MM.1S (cell line): ENCODE results near the gene PDXDC1.
"Not testable (repeated sequence)": the region's sequence is repeated elsewhere in the genome, so short reads cannot be mapped to it uniquely, and the experiment has no call there.

ENCODE experiments used
- DNase-seq: peaks from one replicate; pipeline ENCODE4 v3.0.0-alpha.2; 2015
- H2AFZ ChIP-seq: fragments of 300-600 bp; sonication (generic); 2 replicates; pipeline ENCODE4 v1.6.0; 2016; ENCODE audit warnings: antibody characterized with exemption, low read length
- H3F3A ChIP-seq: fragments of 300-600 bp; sonication (generic); 2 replicates; pipeline ENCODE4 v1.6.1; 2016; ENCODE audit warnings: mild to moderate bottlenecking, antibody characterized with exemption, low read length, moderate library complexity, mixed read lengths; ENCODE audit not compliant: insufficient read depth
- H3K27ac ChIP-seq: fragments of 300-600 bp; sonication (generic); 2 replicates; pipeline ENCODE4 v1.5.1; 2016; ENCODE audit warnings: mild to moderate bottlenecking, low read length
- H3K27me3 ChIP-seq: fragments of 300-600 bp; sonication (generic); replicated peaks from 2 replicates; pipeline ENCODE4 v1.6.0; 2016; ENCODE audit warnings: low read length; ENCODE audit not compliant: insufficient read depth
- H3K36me3 ChIP-seq: fragments of 300-600 bp; sonication (generic); replicated peaks from 2 replicates; pipeline ENCODE4 v1.6.1; 2016; ENCODE audit warnings: mild to moderate bottlenecking, low read length, mixed read lengths; ENCODE audit not compliant: insufficient read depth
- H3K4me1 ChIP-seq: fragments of 300-600 bp; sonication (generic); 2 replicates; pipeline ENCODE4 v1.6.1; 2016; ENCODE audit warnings: low read length, mixed read lengths
- H3K4me2 ChIP-seq: fragments of 300-600 bp; sonication (generic); 2 replicates; pipeline ENCODE4 v1.6.0; 2016; ENCODE audit warnings: low read depth, low read length
- H3K4me3 ChIP-seq: fragments of 300-600 bp; sonication (generic); 2 replicates; pipeline ENCODE4 v1.5.1; 2016; ENCODE audit warnings: low read length, mixed read lengths
- H3K79me2 ChIP-seq: fragments of 300-600 bp; sonication (generic); 2 replicates; pipeline ENCODE4 v1.6.1; 2016; ENCODE audit warnings: mixed run types, low read length, mixed read lengths
- H3K9ac ChIP-seq: fragments of 300-600 bp; sonication (generic); 2 replicates; pipeline ENCODE4 v1.6.1; 2016; ENCODE audit warnings: low read length, mixed read lengths
- H3K9me2 ChIP-seq: fragments of 300-600 bp; sonication (generic); replicated peaks from 2 replicates; pipeline ENCODE4 v1.6.1; 2016; ENCODE audit warnings: mild to moderate bottlenecking, low read length, mixed read lengths; ENCODE audit not compliant: insufficient read depth
- H3K9me3 ChIP-seq: fragments of 300-600 bp; sonication (generic); replicated peaks from 2 replicates; pipeline ENCODE4 v1.6.1; 2016; ENCODE audit warnings: mild to moderate bottlenecking, low read length, mixed read lengths; ENCODE audit not compliant: insufficient read depth
- H4K20me1 ChIP-seq: fragments of 300-600 bp; sonication (generic); 2 replicates; pipeline ENCODE4 v1.6.1; 2016; ENCODE audit warnings: mild to moderate bottlenecking, low read length, moderate library complexity, mixed read lengths; ENCODE audit not compliant: insufficient read depth

PDXDC1 gene

DNA sequence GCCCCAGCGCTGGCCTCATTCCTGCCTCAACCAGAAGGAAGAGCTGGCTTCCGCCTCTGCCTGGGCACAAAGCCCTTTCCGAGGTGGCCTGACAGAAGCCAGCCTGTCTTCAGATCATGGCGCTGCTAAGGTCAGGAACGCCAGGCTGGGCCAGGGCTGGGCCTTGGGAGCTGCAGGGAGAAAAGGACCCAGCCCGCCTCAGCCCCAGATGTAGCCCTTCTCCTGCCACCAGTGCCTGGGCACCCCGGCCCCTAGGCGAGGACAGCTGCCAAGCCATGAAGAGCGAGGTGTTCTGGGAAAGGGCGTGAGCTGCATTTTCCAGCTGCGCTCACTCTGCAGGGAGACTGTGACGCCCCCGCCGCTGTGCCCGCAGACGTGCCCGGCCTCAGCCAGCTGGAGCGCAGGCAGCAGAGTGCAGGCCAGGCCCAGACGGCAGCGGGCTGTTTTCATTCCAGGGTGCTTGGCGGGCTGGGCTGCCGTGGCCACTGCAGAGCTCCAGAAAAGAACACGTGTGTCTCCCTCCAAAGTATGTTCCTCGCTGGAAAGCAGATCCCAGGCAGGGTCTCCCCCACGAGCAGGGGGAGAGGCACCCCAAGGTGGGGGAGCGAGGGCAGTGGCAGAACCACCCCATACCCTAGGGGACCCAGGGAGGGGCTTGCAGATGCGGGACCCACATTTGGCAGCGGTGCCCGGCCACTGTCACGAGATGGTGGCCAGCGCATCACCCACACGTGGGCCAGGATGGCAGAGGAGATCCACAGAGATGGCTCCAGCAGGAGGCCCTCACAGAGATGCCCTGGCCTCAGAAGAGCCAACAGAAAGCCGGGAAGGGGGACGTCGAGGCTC, 170.8 kb downstream of the PDXDC1 start:
- not testable (repeated sequence) for H3F3A ChIP-seq, H3K4me1 ChIP-seq, H3K9me3 ChIP-seq, H2AFZ ChIP-seq, H4K20me1 ChIP-seq, DNase-seq, H3K4me3 ChIP-seq, H3K9me2 ChIP-seq, H3K4me2 ChIP-seq, H3K36me3 ChIP-seq, H3K27ac ChIP-seq, H3K9ac ChIP-seq, H3K27me3 ChIP-seq
- H3K79me2 ChIP-seq = peaks cover 26% of the 10 kb centered on the region; the same call in 1 of the 2 replicates

DNA sequence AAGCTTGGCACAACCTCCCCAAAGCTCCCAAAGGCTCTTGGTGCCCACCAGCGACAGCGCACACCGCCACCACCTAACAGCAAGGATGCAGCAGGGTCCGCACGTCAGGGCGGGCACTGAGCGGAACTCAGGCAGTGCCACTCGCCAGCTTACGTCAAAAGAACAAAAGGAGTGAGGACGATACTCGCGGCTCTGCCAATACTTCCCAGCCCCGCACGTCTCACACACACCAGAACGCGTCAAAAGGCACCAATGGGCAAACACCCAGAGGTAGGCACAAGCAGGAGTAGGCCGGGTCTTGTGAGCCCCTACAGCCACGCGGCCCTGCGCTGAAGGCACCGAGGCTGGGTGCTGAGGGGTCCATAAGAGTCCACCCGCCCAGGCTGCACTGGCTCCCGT, 171.4 kb downstream of the PDXDC1 start:
- H3K27me3 ChIP-seq, H3F3A ChIP-seq, H3K27ac ChIP-seq, H3K9me3 ChIP-seq, DNase-seq, H3K9ac ChIP-seq, H4K20me1 ChIP-seq, H3K4me1 ChIP-seq, H3K9me2 ChIP-seq, H3K4me2 ChIP-seq, H2AFZ ChIP-seq, H3K36me3 ChIP-seq, H3K4me3 ChIP-seq: not testable (repeated sequence)
- H3K79me2 ChIP-seq = peaks cover 26% of the 10 kb centered on the region; the same call in 1 of the 2 replicates

DNA sequence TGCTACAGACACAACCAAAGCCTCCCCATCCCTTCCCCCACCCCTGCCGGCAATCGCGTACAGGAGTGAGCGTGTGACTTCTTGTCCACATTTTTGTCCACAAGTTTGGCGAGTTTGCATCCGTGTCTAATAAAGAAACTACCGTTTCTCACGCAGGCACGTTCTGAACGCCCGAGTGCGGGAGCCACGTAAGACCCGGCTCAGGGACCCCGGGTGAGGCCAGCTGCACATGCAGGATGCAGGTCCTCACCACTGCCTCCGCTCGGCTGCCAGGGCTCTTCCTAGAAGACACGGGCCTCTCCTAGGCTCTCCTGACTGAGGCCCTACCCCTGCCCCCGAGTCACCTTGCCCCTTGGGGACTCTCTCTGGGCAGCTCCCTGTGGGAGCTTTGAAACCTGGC, 174.0 kb downstream of the PDXDC1 start:
- H3K4me1 ChIP-seq, H3K4me2 ChIP-seq, H3K4me3 ChIP-seq, H3K36me3 ChIP-seq, H3F3A ChIP-seq, H3K27ac ChIP-seq, H3K27me3 ChIP-seq, H3K9ac ChIP-seq, H4K20me1 ChIP-seq, DNase-seq, H2AFZ ChIP-seq, H3K9me2 ChIP-seq, H3K9me3 ChIP-seq: not testable (repeated sequence)
- peaks cover 23% of the 10 kb centered on the region for H3K79me2 ChIP-seq

DNA sequence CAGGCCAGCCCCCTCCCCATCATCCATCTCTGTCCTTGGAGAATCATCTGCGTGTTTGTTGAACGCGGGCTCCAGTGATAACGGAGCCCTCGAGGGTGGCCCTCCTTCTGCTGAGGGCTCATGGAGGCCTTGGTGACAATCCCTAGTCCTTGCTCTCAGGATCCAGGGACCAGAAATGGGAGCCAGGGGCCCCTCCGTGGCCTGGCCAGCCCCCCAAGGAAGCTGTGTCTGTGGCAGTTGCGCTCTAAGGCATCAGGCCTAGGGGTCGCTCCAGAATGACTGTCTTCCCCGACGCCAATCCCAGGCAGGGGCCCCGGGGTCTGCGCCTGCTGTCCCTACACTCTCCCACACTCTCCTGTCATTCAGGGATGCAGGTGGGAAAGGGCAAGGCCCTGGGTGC, 174.4 kb downstream of the PDXDC1 start:
- not testable (repeated sequence) for H4K20me1 ChIP-seq, DNase-seq, H3F3A ChIP-seq, H3K27ac ChIP-seq, H3K9me3 ChIP-seq, H3K4me2 ChIP-seq, H2AFZ ChIP-seq, H3K36me3 ChIP-seq, H3K27me3 ChIP-seq, H3K9me2 ChIP-seq, H3K4me1 ChIP-seq, H3K9ac ChIP-seq, H3K4me3 ChIP-seq
- peaks cover 23% of the 10 kb centered on the region for H3K79me2 ChIP-seq

DNA sequence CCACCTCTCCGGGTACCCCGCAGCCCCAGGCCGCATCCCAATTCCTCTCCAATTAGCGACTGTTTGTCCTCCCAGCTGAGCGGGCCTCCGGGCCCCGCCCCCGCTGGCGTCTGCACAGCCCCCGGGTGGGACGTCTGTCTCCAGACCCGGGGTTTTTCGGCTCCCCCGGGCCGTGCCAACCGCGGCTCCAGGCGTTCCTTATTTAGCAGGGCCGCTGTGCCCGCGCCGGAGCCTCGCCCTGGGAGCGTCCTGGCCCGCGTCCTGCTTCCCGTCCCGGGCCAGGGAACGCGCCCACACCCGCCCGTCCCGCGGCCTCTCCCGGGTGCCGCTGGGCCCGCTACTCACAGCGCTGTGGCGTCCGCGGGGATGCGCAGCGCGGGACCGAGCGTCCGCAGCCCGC, 179.2 kb downstream of the PDXDC1 start:
- not testable (repeated sequence) for H2AFZ ChIP-seq, H3K79me2 ChIP-seq, H3K36me3 ChIP-seq, H3K9me2 ChIP-seq, H3F3A ChIP-seq, H3K9me3 ChIP-seq, H3K4me1 ChIP-seq, H4K20me1 ChIP-seq, H3K27ac ChIP-seq, H3K27me3 ChIP-seq
- DNase-seq = peak; percentile 30
- Histone ChIP-seq H3K4me3 (peak overlapping the region; percentile 43; the same call in 1 of the 2 replicates), H3K9ac (peak overlapping the region; percentile 46; the same call in 1 of the 2 replicates), H3K4me2 (0 out of 2 replicates have a peak overlapping the region, but pooled peaks have one; percentile 32)

DNA sequence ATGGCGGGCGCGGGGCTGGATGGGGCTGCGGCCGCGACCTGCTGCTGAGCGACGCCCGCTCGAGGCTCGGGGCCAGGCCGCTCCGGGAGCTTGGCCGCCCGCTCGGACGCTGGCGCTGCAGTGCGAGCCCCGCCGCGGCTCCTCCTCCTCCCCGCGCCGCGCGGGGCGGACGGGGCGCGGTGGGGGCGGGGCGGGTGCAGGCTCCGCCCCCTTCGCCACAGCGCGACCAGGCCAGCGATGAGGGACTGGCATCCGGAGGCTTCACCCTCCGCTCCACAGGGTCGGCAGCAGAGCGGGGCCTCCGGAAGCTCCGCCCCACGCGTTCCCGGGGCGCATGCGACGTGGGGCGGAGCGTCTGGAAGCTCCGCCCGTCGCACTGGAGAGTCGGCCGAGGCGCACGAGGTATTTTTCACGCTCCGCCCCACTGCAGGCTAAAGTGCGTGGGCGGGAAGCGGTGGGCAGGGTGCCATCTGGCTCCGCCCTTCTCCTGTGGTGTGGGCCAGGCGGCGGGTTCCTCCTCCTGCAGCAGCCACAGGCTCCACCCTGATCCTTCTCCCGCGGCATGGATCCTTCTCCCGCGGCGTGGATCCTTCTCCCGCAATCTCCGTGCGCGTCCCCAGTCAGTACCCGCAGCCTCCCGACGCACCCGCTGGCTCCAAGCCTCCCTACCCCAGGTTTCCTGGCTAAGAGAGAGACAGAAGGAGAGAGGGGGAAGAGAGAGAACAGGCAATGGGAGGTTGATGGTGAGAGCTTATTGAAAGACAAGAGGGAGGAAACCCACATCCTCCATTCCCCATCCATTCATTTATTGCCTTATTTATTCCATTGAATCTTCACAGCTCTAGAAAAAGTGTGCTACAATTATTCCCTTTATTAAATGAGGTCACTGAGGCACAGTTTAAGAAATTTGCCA, 180.1 kb downstream of the PDXDC1 start:
- not testable (repeated sequence) for H3K4me2 ChIP-seq, H3K9me3 ChIP-seq, H3K27me3 ChIP-seq, H3K36me3 ChIP-seq, H3K9me2 ChIP-seq, H3K27ac ChIP-seq, H3K79me2 ChIP-seq, H3F3A ChIP-seq, H4K20me1 ChIP-seq, H3K4me1 ChIP-seq
- peak; percentile 88 for DNase-seq
- Histone ChIP-seq H3K4me3 (peak overlapping the region; percentile 48; the same call in 1 of the 2 replicates), H3K9ac (peak overlapping the region; percentile 35; the same call in 1 of the 2 replicates), H2AFZ (0 out of 2 replicates have a peak overlapping the region, but pooled peaks have one; percentile 63)

DNA sequence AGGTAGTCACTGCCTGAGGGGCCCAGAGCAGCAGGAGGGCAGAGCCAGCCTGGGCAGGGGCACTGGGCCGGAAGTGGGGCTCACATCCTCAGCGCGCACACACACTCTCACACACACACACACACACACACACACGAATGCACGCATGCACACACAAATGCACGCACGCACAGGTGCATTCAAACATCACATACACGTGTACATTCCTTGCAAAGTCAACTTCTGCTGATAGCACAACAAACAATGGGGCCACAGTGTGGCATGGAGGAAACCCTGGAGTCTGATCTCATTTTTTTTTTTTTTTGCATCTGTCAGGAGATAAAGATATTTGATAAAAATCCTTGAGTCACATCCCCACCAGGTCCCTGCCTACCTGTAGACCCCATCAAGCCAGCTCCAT, 182.8 kb downstream of the PDXDC1 start:
- H3K4me3 ChIP-seq, H3K9me2 ChIP-seq, H4K20me1 ChIP-seq, H3K4me2 ChIP-seq, H3K9ac ChIP-seq, H3K4me1 ChIP-seq, H3K79me2 ChIP-seq, H3K36me3 ChIP-seq, H3K27me3 ChIP-seq, H3K27ac ChIP-seq, H3K9me3 ChIP-seq, H3F3A ChIP-seq, H2AFZ ChIP-seq, DNase-seq: not testable (repeated sequence)
